Body of pancreas (tissue), 4 donors: Measurements from ENCODE around the gene KASH5.

Source experiments
- POLR2A ChIP-seq, 3 donors: fragments of 450-650 bp; IDR thresholded peaks; one replicate each; pipeline ENCODE4 v1.6.1; 2016; ENCODE audit warnings: antibody characterized with exemption in 3 of 3, mild to moderate bottlenecking in 2 of 3
- TF ChIP-seq, protein P1 (sequence below), 7 experiments: fragments of 450-650 bp in 4 of 7; fragments of 200-600 bp in 3 of 7; sonication (generic) in 3 of 7; IDR thresholded peaks; one replicate each; pipeline ENCODE4 v1.5.1; 2016 to 2019; ENCODE audit warnings: antibody characterized with exemption in 7 of 7

DNA sequence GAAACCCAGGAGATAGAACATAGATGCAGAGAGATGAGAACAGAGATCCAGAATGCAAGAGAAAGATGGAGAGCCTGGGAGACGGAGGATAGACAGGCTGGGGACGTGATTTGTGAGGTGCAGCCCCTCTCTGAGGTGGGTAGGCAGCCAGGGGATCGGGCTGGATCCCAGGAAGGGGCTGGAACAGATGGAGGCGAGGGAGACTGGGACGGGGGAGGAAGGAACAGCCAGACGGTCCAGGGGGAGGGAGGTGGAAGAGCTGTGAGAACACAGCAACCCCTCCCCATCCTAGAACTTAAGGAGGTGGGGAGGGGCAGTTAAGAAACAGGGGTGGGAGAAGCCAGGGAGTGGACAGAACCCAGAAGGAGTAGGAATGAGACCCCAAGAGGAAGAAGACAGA lies 50.2 kb downstream of the KASH5 start:
- TF ChIP-seq, protein P1, sequence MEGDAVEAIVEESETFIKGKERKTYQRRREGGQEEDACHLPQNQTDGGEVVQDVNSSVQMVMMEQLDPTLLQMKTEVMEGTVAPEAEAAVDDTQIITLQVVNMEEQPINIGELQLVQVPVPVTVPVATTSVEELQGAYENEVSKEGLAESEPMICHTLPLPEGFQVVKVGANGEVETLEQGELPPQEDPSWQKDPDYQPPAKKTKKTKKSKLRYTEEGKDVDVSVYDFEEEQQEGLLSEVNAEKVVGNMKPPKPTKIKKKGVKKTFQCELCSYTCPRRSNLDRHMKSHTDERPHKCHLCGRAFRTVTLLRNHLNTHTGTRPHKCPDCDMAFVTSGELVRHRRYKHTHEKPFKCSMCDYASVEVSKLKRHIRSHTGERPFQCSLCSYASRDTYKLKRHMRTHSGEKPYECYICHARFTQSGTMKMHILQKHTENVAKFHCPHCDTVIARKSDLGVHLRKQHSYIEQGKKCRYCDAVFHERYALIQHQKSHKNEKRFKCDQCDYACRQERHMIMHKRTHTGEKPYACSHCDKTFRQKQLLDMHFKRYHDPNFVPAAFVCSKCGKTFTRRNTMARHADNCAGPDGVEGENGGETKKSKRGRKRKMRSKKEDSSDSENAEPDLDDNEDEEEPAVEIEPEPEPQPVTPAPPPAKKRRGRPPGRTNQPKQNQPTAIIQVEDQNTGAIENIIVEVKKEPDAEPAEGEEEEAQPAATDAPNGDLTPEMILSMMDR (IDR thresholded peaks at IDR 0.05), result no peak
- TF ChIP-seq POLR2A (IDR thresholded peaks at IDR 0.05), result no peak
